GM19099 (cell line): ENCODE results near the gene FBXW2.

Experiments
- POLR2A ChIP-seq: IDR thresholded peaks from 3 replicates; pipeline ENCODE4 v1.6.1; 2011; ENCODE audit warnings: low read depth; ENCODE audit not compliant: insufficient read length; ENCODE audit errors: extremely low read depth

Gene FBXW2

DNA sequence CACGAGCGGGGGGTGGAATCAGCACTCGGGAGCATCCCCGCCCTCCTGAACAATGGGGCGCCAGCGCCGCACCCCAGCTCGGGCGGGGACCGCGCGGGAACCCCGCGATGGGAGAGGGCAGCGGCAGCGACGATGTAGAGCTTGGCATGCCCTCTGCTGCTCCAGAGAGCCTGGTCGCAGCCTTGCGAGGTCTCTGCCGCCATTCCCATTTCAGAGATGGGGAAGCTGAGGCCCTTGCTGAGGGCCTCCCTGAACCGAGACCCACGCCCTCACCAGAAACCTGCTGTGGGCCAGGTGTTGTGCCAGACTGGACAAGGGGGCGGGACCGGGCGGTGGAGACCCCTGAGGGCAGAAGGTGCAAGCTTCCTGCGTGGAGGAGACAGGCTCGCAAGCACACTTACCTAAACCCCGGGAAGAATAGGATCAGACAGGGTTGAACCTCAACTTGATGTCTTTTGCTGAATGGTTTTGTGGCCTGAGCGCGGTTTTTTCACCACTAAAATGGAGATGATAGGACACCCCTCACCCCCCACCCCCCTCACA, 78.3 kb downstream of the FBXW2 start:
- no peak for TF ChIP-seq POLR2A

GRCh38 chr9:120714088-120714845, 78.9 kb downstream of the FBXW2 start, which contains the start of gene MEGF9:
Gene MEGF9, minus strand, starts transcription at chr9:120714470. Its CDS starts 112 bp downstream, at chr9:120714358.
- TF ChIP-seq POLR2A: peak; percentile 75

- TF ChIP-seq POLR2A: no peak
Observed at GRCh38 chr9:120713257-120714087, 79.7 kb downstream of the FBXW2 start.

DNA sequence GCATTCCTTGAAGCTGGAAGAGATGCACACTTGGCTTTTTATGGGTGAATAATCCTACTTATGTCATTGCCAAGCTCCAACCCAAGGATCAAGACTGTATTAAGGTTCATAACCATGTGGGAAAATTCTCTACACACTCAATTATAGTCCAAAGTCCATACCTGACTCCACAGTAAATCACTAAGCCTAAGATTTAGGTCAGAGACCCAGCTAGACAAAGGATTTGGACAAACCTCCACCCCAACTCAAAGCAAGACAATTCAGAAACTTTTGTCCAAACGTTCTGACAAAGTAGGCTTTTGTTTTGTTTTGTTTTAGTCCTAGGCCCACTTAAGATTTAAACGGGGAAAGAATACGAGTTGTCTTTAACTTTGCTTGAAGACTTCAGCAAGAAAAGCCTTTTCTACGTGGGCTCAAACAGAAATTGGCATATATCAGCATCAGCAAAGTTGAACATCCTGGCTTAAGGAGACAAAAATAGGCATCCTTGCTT, 80.6 kb downstream of the FBXW2 start:
- no peak for TF ChIP-seq POLR2A

GRCh38 chr9:120711841-120712538, 81.2 kb downstream of the FBXW2 start:
- TF ChIP-seq POLR2A: no peak

DNA sequence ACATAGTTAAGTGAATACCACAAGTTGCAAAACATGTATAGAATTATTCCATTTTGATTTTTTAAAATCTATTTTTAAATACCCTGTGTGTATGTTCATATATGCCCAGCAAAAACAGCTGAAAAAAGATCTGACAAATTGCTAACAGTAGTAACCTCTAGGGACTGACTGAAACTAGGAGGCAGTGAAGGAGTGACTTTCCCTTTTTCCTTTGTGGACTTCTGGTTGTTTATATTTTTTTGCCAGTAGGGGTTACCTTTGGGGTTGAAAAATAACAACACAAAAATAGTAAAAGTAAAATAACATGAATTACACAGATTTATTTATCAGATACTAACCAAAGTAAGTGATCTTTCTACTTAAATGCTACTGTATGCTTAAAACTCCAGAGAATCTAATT, 81.9 kb downstream of the FBXW2 start:
- no peak for TF ChIP-seq POLR2A

DNA sequence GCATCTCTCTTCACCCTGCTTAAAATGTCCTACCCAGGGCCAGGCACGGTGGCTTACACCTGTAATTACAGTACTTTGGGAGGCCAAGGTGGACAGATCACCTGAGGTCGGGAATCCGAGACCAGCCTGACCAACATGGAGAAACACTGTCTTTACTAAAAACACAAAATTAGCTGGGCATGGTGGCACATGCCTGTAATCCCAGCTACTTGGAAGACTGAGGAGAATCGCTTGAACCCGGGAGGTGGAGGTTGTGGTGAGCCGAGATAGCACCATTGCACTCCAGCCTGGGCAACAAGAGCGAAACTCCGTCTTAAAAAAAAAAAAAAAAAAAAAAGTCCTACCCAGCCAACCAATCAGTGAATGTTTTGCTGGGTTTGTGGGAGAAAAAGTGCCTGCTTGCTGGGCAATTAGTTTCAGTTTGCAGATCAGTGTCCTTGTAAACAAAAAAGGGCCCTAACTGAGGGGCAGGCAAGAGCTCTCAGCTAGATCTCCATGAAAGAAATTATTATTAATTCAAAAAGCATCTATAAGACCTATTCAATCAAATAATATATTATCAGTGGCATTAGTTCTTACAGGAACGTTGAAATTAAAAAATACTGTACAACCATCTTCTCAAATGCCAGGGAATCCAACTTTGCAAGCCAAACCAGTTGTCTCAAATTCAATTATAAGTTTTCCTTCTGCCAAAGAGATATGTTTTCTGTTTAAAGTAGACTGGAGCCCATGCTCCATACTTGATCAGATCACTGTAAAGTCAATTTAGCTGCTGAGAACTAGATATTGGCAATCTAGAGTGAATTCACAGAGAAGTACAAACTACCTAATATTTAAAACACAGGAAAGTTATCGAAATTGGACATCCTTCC, 82.9 kb downstream of the FBXW2 start:
- TF ChIP-seq POLR2A: no peak

- TF ChIP-seq POLR2A: no peak
Observed at GRCh38 chr9:120708526-120709224, 84.5 kb downstream of the FBXW2 start.

DNA sequence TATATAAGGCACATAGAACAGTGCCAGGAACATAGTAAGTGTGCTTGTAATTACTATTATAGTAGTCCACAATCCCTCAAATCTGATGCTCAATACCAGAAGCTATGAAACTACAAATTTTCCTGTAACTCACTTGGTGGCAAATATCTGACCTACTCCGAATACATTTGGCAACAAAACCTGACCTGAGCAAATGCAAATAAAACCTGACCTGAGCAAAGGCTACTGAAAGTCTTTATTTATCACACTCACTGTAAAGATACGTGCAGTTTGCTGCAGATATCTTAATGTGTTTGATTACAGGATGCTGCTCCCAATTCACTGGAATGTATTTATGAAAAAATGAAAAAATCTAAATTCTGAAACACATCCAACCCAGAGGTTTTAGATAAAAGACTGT, 86.0 kb downstream of the FBXW2 start:
- TF ChIP-seq POLR2A: no peak
